GM19023 (cell line): Measurements from ENCODE around the gene SHISAL1.

Experiments used
- ATAC-seq: cut with Tn5 transposase; IDR thresholded peaks from one replicate; pipeline ENCODE4 v1.9.1; 2021; ENCODE audit warnings: mild to moderate bottlenecking, moderate library complexity; ENCODE audit not compliant: unreplicated experiment

SHISAL1 gene

DNA sequence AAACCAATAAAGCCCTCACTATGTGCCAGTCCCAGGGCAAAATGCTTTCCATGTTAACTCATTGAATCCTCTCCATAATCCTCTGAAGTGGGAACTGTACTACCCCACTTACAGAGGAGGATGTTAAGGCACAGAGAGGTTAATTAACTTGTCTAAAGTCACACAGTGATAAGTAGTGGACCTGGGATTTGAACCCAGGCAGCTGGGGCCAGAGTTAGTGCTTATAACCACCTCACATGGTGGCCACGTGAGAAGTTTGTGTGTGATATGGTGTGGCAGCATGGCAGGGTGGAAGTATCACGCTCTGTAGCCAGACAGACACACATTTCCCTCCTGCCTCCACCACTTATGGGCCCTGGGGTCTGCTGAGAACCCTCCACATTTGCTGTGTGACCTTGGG lies 115.5 kb downstream of the SHISAL1 start:
- no peak for ATAC-seq

DNA sequence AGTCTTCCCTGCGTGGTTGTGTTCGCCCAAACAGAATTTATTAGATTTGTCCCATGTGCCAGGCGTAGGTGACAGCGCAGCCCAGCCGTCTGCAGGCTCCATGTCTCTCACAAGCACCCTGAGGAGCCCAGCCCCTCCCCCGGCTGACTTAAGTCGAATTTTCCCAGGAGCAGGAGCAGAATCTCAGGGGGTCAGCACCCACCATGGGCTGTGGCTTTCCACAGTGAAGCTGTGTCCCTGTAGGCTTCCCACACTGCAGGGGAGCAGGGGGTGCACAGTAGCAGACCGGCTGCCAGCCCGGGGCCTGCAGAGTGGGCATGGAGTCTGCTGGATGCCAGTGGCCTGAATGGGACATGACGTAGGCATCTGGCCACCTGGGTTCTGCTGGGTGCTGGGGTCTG lies 116.0 kb downstream of the SHISAL1 start:
- ATAC-seq = no peak

DNA sequence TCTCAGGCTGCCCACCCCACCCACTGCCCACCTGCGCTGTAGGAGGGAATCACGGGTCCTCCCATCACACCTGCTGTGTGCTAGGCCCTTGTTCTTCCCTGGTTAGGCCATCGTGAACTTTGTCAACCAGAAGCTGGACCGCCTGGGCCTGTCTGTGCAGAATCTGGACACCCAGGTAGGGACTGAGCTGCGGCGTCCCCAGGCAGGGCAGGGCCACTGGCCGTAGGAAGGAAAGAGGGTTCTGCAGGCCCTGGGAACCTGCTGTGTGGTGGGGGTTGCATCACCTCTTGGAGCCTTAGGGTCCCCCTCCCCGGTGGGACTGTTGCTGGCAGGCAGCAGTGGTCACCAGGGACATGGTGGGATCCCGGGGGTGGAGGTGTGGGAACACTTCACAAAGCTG lies 116.5 kb downstream of the SHISAL1 start:
- no peak for ATAC-seq

DNA sequence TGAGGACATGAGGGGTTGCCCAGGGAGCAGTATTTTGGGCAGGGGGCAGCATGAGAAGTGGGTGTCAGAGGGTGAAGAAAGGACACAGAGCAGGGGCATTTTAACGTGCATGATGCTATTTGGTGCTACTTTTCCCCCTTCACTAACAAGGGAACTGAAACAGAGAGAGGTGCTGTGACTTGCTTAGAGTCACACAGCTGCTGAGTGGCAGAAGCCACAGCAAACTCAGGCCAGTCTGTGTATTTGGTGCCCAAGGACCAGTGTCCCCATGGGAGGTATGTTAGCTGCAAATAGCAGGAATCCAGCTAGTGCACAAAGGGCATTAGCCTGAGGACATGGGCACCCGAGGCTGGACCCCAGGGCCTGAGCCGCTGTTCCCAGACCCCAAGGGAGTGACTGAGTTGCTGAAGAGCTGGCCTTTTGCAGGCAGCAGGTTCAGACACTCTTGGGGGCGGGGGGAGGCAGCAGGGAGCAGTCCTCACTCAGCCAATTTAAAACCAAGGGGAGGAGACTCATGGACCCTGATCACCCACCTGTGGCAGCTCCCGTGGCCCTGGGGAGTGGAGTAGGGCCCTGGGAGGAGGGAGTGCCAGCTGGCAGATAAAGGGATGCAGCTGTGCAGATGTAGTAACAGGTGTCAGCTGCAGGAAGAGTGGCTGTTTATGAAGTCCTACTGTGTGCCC lies 117.4 kb downstream of the SHISAL1 start:
- ATAC-seq = no peak

DNA sequence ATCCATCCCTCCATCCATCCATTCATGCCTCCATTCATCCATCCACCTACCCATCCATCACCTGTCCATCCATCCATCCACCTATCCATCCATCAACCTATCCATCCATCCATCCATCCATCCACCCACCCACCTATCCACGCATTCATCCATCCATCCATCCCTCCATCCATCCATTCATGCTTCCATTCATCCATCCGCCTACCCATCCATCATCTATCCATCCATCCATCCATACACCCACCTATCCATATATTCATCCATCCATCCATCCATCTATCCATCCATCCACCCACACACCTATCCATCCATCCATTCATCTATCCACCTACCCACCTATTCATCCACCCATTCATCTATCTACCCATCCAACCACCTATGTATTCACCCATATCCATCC lies 118.2 kb downstream of the SHISAL1 start:
- no peak for ATAC-seq
